GM19463 (cell line): ENCODE data around the gene CCDC30.

Source experiments
- ATAC-seq: cut with Tn5 transposase; IDR thresholded peaks from one replicate; pipeline ENCODE4 v1.9.1; 2021; ENCODE audit warnings: mild to moderate bottlenecking, moderate library complexity; ENCODE audit not compliant: unreplicated experiment

The CCDC30 gene

DNA sequence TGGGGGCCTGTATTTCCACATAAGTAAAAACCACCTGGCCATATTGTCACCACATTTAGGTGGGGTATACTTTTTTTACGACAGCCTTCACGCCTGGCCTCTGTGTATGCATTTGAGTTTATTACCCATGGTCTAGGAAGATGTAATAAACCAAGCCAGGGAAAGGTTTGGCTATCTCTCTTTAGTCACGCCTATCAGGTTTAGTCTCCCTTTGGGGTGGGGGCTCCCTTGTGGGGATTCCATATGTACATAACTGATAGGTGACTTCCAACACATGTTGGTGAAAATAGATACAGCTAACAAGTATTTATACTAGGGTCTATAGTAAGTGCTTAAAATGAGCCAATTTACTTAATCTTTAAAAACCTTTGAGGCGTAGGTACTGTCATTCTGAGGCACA, 223.3 kb downstream of the CCDC30 start:
- no peak for ATAC-seq

DNA sequence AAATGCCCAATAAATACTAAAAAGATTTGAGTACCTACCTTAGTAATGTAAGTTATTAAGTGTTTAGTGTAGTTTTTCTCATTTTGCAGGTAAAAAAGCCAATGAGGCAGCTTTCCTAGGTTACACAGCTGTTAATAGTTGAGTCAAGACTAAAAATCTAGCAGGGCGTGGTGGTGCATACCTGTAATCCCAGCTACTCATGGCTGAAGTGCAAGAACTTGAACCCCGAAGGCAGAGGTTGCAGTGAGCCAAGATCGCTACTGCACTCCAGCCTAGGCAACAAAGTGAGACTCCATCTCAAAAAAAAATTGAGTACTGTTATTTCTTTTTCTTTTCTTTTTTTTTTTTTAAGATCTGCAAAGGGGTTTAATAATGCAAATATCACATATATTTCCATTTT, 226.8 kb downstream of the CCDC30 start:
- no peak for ATAC-seq

DNA sequence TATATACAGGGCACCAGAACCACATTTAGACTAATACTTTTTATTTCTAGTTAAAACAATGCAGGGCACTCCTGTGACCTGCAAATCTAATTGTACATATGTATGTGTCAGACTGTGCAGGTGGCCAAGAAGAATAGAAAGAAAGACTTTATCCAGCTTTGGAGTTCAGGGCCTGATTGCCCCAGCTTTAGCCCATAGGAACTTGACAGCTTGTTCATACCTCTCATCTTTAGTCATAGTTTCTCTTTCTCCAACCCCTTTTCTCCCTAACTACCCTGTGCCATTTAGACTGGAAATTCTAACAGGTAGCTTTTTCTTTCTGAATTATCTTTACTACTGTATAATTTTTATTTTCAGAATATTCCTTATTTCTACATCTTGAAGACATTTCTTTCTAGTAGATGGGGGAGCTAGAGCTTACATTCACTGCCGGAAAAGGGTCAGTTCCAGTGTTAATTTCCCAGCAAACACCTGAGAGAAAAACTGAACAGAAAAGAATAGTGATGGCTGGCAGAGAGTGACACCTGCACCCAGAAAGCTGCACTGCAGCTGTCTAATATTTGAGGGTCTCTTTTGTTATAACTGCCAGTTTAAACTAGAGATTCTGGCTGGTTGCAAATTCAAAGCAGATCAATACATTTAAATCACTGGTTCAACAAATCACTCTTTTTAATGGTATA, 227.5 kb downstream of the CCDC30 start:
- no peak for ATAC-seq

DNA sequence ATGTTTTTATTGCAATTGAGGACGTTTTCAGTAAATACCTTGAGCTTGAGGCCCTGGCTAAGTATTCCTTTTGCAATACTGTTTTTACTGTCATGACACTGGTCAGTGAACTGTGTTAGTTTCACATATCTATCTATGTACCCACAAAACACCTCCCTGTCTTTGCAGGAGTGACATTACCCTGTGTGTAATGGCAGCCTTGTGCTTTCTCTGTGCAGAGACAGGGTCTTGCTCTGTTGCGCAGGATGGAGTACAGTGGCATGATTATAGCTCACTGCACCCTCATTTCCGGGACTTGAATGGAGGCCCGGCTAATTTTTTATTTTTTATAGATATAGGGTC, 228.0 kb downstream of the CCDC30 start:
- ATAC-seq = no peak

DNA sequence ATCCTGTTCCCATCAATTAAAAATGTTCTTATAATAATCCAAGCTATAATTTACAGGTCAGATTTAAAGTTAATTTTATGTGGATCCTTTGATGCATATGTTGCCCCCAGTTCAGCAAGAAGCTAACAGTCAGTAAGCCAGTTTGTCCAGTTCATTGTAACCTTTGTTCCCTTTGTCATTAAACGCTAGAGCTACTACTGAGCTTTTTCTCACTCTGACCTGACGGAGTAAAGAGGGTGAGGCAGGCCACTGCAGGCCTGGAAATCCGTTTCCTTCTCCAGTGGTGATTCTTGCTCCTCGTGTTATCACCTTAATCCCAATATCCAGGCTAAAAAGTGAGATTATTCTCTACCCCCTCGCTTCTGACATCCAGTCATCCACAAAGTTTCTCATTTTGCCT, 229.4 kb downstream of the CCDC30 start:
- no peak for ATAC-seq

DNA sequence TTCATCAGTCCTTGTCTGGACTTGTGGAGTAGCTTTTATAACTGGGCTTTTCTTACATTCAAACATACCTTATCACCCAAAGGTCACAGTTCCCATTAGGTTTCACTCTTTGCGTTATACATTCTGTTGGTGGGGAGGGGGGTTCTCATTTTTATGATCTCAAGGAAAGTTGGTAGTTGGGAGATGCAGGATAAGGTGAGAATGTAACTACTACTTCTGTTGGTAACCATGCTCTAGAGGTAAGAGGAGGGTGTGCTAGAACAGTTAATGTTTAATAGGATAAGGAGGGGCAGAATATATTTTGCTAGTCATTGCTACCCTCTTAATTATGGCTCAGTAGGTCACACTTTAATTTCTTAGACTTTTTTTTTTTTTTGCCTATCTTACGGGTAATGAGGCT, 229.8 kb downstream of the CCDC30 start:
- no peak for ATAC-seq

DNA sequence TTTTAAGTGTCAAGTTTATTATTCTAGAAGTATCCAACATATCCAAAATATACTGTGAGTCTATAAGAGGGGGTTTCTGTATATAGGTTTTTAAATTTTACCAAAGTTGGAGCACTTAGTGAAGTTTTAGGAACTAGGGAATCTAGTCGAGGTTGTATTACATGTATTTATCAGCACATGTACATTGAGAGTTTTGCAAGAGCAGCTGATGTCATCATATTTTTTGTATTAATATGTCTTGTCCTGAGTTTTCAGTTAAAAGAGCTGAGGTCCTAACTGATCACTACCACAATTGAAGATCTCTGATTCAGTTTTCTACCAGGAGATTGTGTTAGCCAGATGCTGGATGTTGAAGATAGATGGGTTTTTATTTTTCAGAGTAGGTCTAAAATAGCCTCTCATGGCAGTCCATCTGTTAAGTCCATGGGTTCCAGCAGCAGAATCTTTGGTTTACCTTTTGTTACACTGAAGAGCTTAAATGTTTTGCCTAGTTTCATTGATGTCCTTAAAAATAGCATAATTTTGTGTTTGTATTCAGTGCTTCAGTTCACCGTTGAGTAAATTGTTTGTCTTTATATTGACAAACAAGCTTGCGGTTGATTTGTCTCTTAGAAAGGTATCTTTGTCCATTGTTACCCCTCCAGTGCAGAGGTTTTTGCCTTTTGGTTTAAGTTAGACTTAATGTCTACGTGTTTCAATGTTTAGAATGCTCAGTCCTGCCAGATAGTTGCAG, 235.2 kb downstream of the CCDC30 start:
- no peak for ATAC-seq

DNA sequence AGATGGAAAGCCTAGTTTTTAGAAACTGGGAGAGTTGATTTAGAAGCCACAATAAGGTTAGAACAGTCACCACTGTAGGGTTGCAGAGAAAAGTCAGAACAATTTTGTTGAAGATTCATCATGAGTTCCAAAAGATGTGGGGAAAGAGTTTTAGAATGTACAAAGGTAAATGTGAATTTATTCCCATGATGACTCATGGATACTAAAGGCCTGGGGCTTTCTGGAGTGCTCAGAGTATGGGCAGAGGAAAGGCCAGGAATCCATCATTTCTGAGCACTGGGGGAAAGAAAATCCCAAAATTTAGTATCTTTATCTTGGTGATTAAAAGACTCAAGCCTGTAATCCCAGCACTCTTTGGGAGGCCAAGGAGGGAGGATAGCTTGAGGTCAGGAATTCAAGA, 236.9 kb downstream of the CCDC30 start:
- ATAC-seq = no peak

DNA sequence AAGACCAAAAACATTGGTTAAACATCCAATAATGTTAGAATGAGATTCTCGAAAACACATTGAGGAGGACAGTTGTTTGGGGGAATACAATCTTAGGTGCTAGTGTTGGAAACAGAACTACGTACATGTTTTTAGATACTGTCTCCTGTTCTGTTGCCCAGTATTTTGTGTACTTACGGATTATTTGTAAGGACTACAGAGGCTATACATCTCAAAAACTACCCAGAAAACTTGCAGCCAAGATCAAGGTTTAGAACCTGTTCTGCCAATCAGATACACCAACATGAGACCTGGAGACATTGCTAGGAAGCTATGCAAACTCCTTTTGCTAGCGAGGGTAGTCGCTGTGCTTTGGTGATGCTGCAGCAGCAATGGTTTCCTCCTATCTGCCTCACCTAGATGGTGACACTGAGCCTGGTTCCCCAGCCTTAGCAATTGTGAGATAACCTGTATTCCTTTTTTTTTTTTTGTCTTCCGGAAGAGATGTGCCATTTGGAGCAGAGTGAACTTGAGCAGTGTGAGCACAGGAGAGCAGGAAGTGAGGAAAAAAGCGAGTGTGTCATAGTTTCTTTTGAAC, 240.9 kb downstream of the CCDC30 start:
- ATAC-seq = no peak
